Right lobe of liver (tissue), 6 donors: ENCODE measurements around the gene PADI3. TPM values are rescaled to one million over a fixed set of nuclear protein-coding genes. Genes with fewer than 3 reads are reported as not detected.

Experiments used
- ATAC-seq, 4 donors: fragments of 200-7000 bp; cut with Tn5 transposase; one replicate each; pipeline ENCODE4 v1.9.1; 2020; ENCODE audit warnings: mild to moderate bottlenecking in 4 of 4, moderate library complexity in 4 of 4
- DNase-seq, 3 donors: peaks; one replicate each; pipeline ENCODE4 v3.0.0-alpha.2; 2020
- H3K27ac ChIP-seq, 3 donors: fragments of 200-600 bp; one replicate each; pipeline ENCODE4 v1.8.0; 2022
- H3K27me3 ChIP-seq, 2 donors: fragments of 200-600 bp; one replicate each; pipeline ENCODE4 v1.8.0; 2022
- H3K36me3 ChIP-seq, 4 donors: fragments of 200-600 bp; sonication (generic) in 1 of 4; one replicate each; pipeline versions ENCODE4 v1.5.1 to v1.8.0; 2017 to 2022; ENCODE audit warnings: control low read depth in 1 of 4
- H3K4me1 ChIP-seq, 4 donors: fragments of 200-600 bp; sonication (generic) in 1 of 4; one replicate each; pipeline versions ENCODE4 v1.5.1 to v1.8.0; 2017 to 2022; ENCODE audit warnings: control low read depth in 1 of 4
- H3K4me3 ChIP-seq, 3 donors: fragments of 200-600 bp; one replicate each; pipeline ENCODE4 v1.8.0; 2022
- H3K9me3 ChIP-seq, 4 donors: fragments of 200-600 bp; sonication (generic) in 1 of 4; one replicate each; pipeline versions ENCODE4 v1.5.1 to v1.8.0; 2017 to 2022; ENCODE audit warnings: control low read depth in 1 of 4
- POLR2A ChIP-seq: fragments of 450-650 bp; IDR thresholded peaks from one replicate; pipeline ENCODE4 v1.6.1; 2017; ENCODE audit warnings: antibody characterized with exemption, mild to moderate bottlenecking
- WGBS: methylation state at CpG from one replicate; pipeline ENCODE4 v1.1.6; 2018; ENCODE audit warnings: low coverage, low lambda C conversion rate; ENCODE audit not compliant: insufficient coverage; ENCODE audit errors: missing lambda C conversion rate; 5-methylcytosine and 5-hydroxymethylcytosine counted together
- intact Hi-C, 2 donors: fragments of 100-400 bp; cut with DNase I; formaldehyde crosslinking; loops; one replicate each; pipeline versions ENCODE4 v1.11.2 to v1.14.1; 2022
- long read RNA-seq: library from polyadenylated mRNA; unstranded; transcript quantifications from one replicate; pipeline ENCODE4 v2.0.0, GENCODE V29; 2019
- total RNA-seq, 6 experiments: library from RNA; depleted of rRNA in 2 of 6; stranded (reverse); fragments of >200 nt in 2 of 6; fragmentation: NEBNext Ultra II Directional in 3 of 6; extraction: Animal tissue kit (Norgen Biotek cat#: 25700) in 3 of 6; gene quantifications; one replicate each; pipeline versions ENCODE4 v1.1.0 to v1.2.4, GENCODE V29; 2016 to 2023
- TF ChIP-seq, protein P1 (sequence below), 4 donors: fragments of 200-600 bp in 3 of 4; fragments of 450-650 bp in 1 of 4; IDR thresholded peaks; one replicate each; pipeline versions ENCODE4 v1.5.1 to v1.8.0; 2016 to 2022; ENCODE audit warnings: antibody characterized with exemption in 4 of 4, mild to moderate bottlenecking in 2 of 4
- donor health status: DM: no; HTN: yes; CAD: no.
- donor health status: DM: no; HTN: no; CAD: no.
- donor health status: DM: no; HTN: no; CAD: no.
- donor health status: DM: no; HTN: yes; CAD: no.
- donor health status: DM: no; HTN: yes; CAD: no.

Gene PADI3, protein sequence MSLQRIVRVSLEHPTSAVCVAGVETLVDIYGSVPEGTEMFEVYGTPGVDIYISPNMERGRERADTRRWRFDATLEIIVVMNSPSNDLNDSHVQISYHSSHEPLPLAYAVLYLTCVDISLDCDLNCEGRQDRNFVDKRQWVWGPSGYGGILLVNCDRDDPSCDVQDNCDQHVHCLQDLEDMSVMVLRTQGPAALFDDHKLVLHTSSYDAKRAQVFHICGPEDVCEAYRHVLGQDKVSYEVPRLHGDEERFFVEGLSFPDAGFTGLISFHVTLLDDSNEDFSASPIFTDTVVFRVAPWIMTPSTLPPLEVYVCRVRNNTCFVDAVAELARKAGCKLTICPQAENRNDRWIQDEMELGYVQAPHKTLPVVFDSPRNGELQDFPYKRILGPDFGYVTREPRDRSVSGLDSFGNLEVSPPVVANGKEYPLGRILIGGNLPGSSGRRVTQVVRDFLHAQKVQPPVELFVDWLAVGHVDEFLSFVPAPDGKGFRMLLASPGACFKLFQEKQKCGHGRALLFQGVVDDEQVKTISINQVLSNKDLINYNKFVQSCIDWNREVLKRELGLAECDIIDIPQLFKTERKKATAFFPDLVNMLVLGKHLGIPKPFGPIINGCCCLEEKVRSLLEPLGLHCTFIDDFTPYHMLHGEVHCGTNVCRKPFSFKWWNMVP
- not detected for total RNA-seq
- long read RNA-seq, result 0 reads

DNA sequence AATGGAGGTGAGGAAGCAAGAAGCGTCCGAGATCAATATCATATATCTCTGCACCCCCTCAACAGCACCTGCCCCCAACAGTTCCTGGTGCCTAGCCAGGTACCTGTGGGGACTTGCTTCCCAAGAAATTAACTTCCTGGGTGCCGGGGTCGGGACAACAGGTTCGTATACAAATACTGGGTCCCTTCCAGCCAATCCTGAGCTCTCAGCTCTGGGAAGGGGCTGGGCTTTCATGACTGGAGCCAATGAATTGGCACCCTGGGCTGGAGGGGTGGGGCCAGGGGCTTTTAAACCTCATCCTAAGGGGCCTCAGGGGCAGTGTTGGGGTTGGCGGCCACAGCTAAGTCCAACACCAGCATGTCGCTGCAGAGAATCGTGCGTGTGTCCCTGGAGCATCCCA, at the start of gene PADI3:
PADI3 (plus strand) TSS at position 318 of the 400 bp plus-strand sequence; CDS start at position 358, 40 bp downstream.
- H3K9me3 ChIP-seq, result no peaks in the 10 kb centered on the region
- no peaks in the 10 kb centered on the region for H3K4me1 ChIP-seq
- H3K27me3 ChIP-seq, result no peaks in the 10 kb centered on the region
- H3K27ac ChIP-seq, result no peak within 1 kb of the TSS
- H3K4me3 ChIP-seq, result no peak within 1 kb of the TSS
- intact Hi-C loops, result no loop called here
- TF ChIP-seq POLR2A, result no peak
- TF ChIP-seq, protein P1, sequence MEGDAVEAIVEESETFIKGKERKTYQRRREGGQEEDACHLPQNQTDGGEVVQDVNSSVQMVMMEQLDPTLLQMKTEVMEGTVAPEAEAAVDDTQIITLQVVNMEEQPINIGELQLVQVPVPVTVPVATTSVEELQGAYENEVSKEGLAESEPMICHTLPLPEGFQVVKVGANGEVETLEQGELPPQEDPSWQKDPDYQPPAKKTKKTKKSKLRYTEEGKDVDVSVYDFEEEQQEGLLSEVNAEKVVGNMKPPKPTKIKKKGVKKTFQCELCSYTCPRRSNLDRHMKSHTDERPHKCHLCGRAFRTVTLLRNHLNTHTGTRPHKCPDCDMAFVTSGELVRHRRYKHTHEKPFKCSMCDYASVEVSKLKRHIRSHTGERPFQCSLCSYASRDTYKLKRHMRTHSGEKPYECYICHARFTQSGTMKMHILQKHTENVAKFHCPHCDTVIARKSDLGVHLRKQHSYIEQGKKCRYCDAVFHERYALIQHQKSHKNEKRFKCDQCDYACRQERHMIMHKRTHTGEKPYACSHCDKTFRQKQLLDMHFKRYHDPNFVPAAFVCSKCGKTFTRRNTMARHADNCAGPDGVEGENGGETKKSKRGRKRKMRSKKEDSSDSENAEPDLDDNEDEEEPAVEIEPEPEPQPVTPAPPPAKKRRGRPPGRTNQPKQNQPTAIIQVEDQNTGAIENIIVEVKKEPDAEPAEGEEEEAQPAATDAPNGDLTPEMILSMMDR (IDR thresholded peaks at IDR 0.05), result no peak
- ATAC-seq (no peak), DNase-seq (no peak)
- WGBS, result no CpG with 5 or more reads among the region's 9 CpGs
- H3K36me3 ChIP-seq, result no peaks in the 10 kb centered on the region

DNA sequence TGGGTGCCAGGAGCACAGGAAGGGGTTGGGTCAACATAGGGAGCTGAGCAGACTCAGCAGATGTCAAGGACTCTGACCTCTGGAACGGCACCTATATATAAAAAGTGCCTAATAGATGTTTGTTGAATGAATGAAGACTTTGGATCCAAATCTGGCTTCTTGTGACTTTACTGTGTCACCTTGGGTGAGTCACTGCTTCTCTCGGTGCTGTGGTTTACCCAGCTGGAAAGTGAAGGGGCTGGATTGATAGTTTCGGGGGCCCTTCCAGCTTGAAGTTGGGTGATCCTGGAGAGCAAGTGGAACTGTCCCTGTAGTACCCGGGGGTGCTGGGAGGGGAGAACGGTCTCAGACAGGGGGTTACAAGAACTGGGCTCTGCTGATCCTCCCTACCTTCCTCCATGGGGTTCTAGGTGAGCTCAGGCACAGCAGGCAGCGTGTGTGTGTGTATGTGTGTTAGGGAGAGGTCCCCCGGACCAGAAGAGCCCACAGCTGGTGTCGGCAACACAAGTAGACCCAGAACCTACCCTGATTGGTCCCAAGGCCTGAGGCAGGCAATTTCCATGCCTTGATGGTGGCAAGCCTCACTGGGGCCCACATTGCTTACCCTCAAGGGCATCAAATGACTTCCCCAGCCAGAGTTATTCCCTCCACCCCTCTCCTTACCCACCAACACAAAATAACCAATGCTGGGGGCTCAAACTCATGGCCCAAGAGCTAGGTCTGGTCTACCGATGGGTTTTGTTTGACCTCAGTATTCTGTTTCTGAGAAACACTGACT, 49.4 kb upstream of the PADI3 start:
- DNase-seq, result peak in 1 of 3 donors; percentile 18
- Histone ChIP-seq H3K36me3 (no peaks in the 10 kb centered on the region), H3K4me1 (no peaks in the 10 kb centered on the region), H3K27ac (no peak overlapping the region), H3K27me3 (no peaks in the 10 kb centered on the region), H3K4me3 (no peak overlapping the region), H3K9me3 (no peaks in the 10 kb centered on the region)
- ATAC-seq, result no peak
- intact Hi-C loops, result loop anchor here in 1 of 2 donors (10.0 kb wide), 1 partner anchor 1615 kb away; no protein-coding TSS in a partner anchor
- 54% methylated on average over 6 of the region's 9 CpGs for WGBS
- TF ChIP-seq, protein P1 (IDR thresholded peaks at IDR 0.05), result no peak
- no peak for TF ChIP-seq POLR2A

DNA sequence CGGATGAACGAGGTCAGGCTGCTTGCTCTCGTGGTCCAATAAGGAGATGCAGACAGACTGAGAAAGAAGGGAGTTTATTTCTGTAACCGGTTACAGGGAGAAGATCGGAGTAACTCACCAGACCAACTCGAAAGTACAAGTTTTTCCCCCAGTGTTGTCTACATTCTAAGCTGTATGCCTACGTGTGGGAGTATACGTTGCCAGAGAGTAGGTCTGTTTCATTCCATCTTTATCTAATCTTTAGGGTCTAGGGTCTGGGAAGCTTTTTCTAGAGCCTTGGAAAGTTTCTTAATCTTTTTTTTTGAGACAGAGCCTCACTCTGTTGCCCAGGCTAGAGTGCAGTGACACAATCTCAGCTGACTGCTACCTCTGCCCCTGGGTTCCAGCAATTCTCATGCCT, 48.7 kb upstream of the PADI3 start:
- no peaks in the 10 kb centered on the region for H3K9me3 ChIP-seq
- intact Hi-C loops, result no loop called here
- no peak for ATAC-seq
- H3K36me3 ChIP-seq, result no peaks in the 10 kb centered on the region
- H3K27me3 ChIP-seq, result no peaks in the 10 kb centered on the region
- TF ChIP-seq, protein P1 (IDR thresholded peaks at IDR 0.05), result no peak
- TF ChIP-seq POLR2A, result no peak
- H3K27ac ChIP-seq, result no peak overlapping the region
- H3K4me3 ChIP-seq, result no peak overlapping the region
- no peaks in the 10 kb centered on the region for H3K4me1 ChIP-seq
- WGBS, result 45% methylated on average over 8 of the region's 8 CpGs
- DNase-seq, result no peak

DNA sequence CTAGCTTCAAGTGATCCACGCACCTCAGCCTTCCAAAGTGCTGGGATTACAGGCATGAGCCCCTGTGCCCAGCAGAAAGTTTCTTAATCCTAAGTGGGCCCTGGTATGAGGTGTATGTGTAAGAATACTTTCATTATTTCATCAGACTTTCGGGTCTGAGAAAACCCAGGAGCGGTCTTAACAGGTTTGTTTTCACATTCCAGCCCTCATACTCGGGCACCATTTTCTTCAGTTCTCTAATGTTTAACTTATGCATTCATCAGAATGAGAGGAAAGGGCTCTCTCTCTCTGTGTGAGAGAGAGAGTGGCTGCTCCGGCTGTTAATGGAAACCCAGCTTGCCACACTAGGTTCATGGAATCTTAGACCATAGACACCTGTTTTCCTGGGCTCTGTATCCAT, 48.1 kb upstream of the PADI3 start:
- no peak for TF ChIP-seq POLR2A
- TF ChIP-seq, protein P1 (IDR thresholded peaks at IDR 0.05), result no peak
- intact Hi-C loops, result no loop called here
- 51% methylated on average over 4 of the region's 5 CpGs for WGBS
- ATAC-seq, result no peak
- H3K27ac ChIP-seq, result no peak overlapping the region
- H3K36me3 ChIP-seq, result no peaks in the 10 kb centered on the region
- H3K27me3 ChIP-seq, result no peaks in the 10 kb centered on the region
- no peaks in the 10 kb centered on the region for H3K9me3 ChIP-seq
- no peak overlapping the region for H3K4me3 ChIP-seq
- peak in 1 of 3 donors; percentile 1 for DNase-seq
- H3K4me1 ChIP-seq, result no peaks in the 10 kb centered on the region
